H1 (cell line): ENCODE results near the gene DSTN. TPM values are rescaled to one million over a fixed set of nuclear protein-coding genes. Genes with fewer than 3 reads are reported as not detected.

Source experiments
- CTCF ChIA-PET: fragments of 300-600 bp; sonication (Branson Sonifier 250); formaldehyde crosslinking; loops from one replicate; lab custom pipeline; 2021; ENCODE audit not compliant: partially characterized antibody; lab: Charles Lee
- POLR2A ChIA-PET: fragments of 300-600 bp; sonication (Branson Sonifier 250); formaldehyde crosslinking; loops from one replicate; lab custom pipeline; 2021; ENCODE audit warnings: inconsistent platforms; ENCODE audit not compliant: partially characterized antibody; lab: Charles Lee
- DNase-seq, 2 experiments: peaks; one replicate each; pipeline versions ENCODE4 v3.0.0 to v3.0.0-alpha.2; 2010 to 2022; ENCODE audit warnings: low spot score in 2 of 2, low read depth in 1 of 2, mixed read lengths in 1 of 2
- FAIRE-seq: peaks from 2 replicates; lab custom pipeline; 2011; peaks lifted over from hg19 to GRCh38; lab: Jason Lieb, UNC
- H2AFZ ChIP-seq: 2 replicates; pipeline ENCODE4 v1.8.1; 2012; ENCODE audit warnings: low read length, inconsistent platforms
- H2AK5ac ChIP-seq: 2 replicates; pipeline ENCODE4 v1.6.1; 2013; ENCODE audit warnings: low read depth, low read length
- H2BK120ac ChIP-seq: replicated peaks from 2 replicates; pipeline ENCODE3; 2013; ENCODE audit warnings: low read depth, low read length, inconsistent platforms
- H2BK12ac ChIP-seq: 2 replicates; pipeline ENCODE4 v1.6.1; 2013; ENCODE audit warnings: low read depth, low read length
- H2BK15ac ChIP-seq: 2 replicates; pipeline ENCODE4 v1.6.1; 2013; ENCODE audit warnings: low read length
- H2BK20ac ChIP-seq: 2 replicates; pipeline ENCODE4 v1.6.1; 2013; ENCODE audit warnings: low read length
- H2BK5ac ChIP-seq: 2 replicates; pipeline ENCODE4 v1.6.1; 2013; ENCODE audit warnings: low read depth, low read length
- H3K14ac ChIP-seq: 2 replicates; pipeline ENCODE4 v1.6.1; 2013; ENCODE audit warnings: inconsistent platforms; ENCODE audit not compliant: insufficient read length
- H3K18ac ChIP-seq: 2 replicates; pipeline ENCODE4 v1.6.1; 2013; ENCODE audit warnings: low read length; ENCODE audit errors: extremely low read depth
- H3K23ac ChIP-seq: 2 replicates; pipeline ENCODE4 v1.6.1; 2013; ENCODE audit warnings: inconsistent platforms; ENCODE audit not compliant: insufficient read length
- H3K23me2 ChIP-seq: 2 replicates; pipeline ENCODE4 v1.6.1; 2013; ENCODE audit warnings: low read depth, low read length
- H3K27ac ChIP-seq: 2 replicates; pipeline ENCODE4 v1.6.1; 2011; ENCODE audit warnings: low read depth, low read length, inconsistent platforms
- H3K27me3 ChIP-seq, 4 experiments: replicated peaks in 1 of 4; 1 replicate in 1 of 4; 2 replicates in 3 of 4; pipeline versions ENCODE4 v1.6.1 to v1.8.1; 2011 to 2013; ENCODE audit warnings: low read length in 3 of 4, mild to moderate bottlenecking in 3 of 4, inconsistent platforms in 2 of 4, mixed read lengths in 2 of 4, moderate library complexity in 1 of 4; ENCODE audit not compliant: control insufficient read depth in 3 of 4, insufficient read depth in 3 of 4; ENCODE audit errors: extremely low read depth in 1 of 4
- H3K36me3 ChIP-seq, 4 experiments: 2 replicates each; pipeline versions ENCODE4 v1.6.1 to v1.8.1; 2011 to 2013; ENCODE audit warnings: mild to moderate bottlenecking in 4 of 4, low read length in 3 of 4, moderate library complexity in 2 of 4, control low read depth in 1 of 4, inconsistent platforms in 1 of 4; ENCODE audit not compliant: insufficient read depth in 4 of 4, control insufficient read depth in 2 of 4
- H3K4ac ChIP-seq: replicated peaks from 2 replicates; pipeline ENCODE3; 2013; ENCODE audit warnings: low read length, low read depth, mixed read lengths, inconsistent platforms; ENCODE audit not compliant: insufficient read length
- H3K4me1 ChIP-seq, 4 experiments: replicated peaks in 1 of 4; 1 replicate in 1 of 4; 2 replicates in 3 of 4; pipeline versions ENCODE4 v1.6.1 to v1.8.1; 2011 to 2013; ENCODE audit warnings: low read length in 3 of 4, inconsistent platforms in 2 of 4, mixed read lengths in 1 of 4; ENCODE audit not compliant: insufficient read depth in 4 of 4, control insufficient read depth in 3 of 4
- H3K4me2 ChIP-seq, 2 experiments: 2 replicates each; pipeline versions ENCODE4 v1.6.1 to v1.8.1; 2011 to 2013; ENCODE audit warnings: low read depth in 2 of 2, low read length in 2 of 2, control low read depth in 1 of 2, inconsistent platforms in 1 of 2, mild to moderate bottlenecking in 1 of 2; ENCODE audit not compliant: insufficient read depth in 1 of 2
- H3K4me3 ChIP-seq, 4 experiments: fragments of 200-600, 300-600 bp in 1 of 4; sonication (generic), shearing (Covaris generic), sonication (Bioruptor Twin) in 1 of 4; 2 replicates each; pipeline versions ENCODE4 v1.5.1 to v1.8.1; 2011 to 2016; ENCODE audit warnings: low read length in 4 of 4, low read depth in 3 of 4, control low read depth in 2 of 4, inconsistent platforms in 2 of 4, mild to moderate bottlenecking in 2 of 4, mixed read lengths in 1 of 4, moderate library complexity in 1 of 4; ENCODE audit not compliant: insufficient read depth in 2 of 4; ENCODE audit errors: extremely low read depth in 1 of 4
- H3K56ac ChIP-seq: replicated peaks from 2 replicates; pipeline ENCODE3; 2013; ENCODE audit warnings: low read depth, mild to moderate bottlenecking, mixed read lengths, low read length, inconsistent platforms; ENCODE audit not compliant: insufficient read length
- H3K79me1 ChIP-seq: 2 replicates; pipeline ENCODE4 v1.6.1; 2013; ENCODE audit warnings: low read depth, low read length, control low read depth
- H3K79me2 ChIP-seq, 2 experiments: 2 replicates each; pipeline versions ENCODE4 v1.6.1 to v1.8.1; 2012 to 2013; ENCODE audit warnings: low read length in 2 of 2, mild to moderate bottlenecking in 2 of 2, inconsistent platforms in 1 of 2; ENCODE audit not compliant: insufficient read depth in 2 of 2, control insufficient read depth in 1 of 2
- H3K9ac ChIP-seq, 4 experiments: replicated peaks in 1 of 4; 1 replicate in 1 of 4; 2 replicates in 3 of 4; pipeline versions ENCODE4 v1.6.1 to v1.8.1; 2011 to 2013; ENCODE audit warnings: low read depth in 3 of 4, low read length in 3 of 4, control low read depth in 2 of 4, mild to moderate bottlenecking in 2 of 4, moderate library complexity in 2 of 4, inconsistent platforms in 1 of 4; ENCODE audit errors: extremely low read depth in 1 of 4
- H3K9me3 ChIP-seq, 2 experiments: 2 replicates each; pipeline versions ENCODE4 v1.6.1 to v1.8.1; 2012 to 2013; ENCODE audit warnings: mild to moderate bottlenecking in 2 of 2, moderate library complexity in 2 of 2, control low read depth in 1 of 2, inconsistent platforms in 1 of 2, low read depth in 1 of 2, low read length in 1 of 2, mixed read lengths in 1 of 2; ENCODE audit not compliant: insufficient read depth in 2 of 2
- H4K20me1 ChIP-seq, 2 experiments: replicated peaks in 1 of 2; 2 replicates each; pipeline versions ENCODE3 to v1.8.1; 2011 to 2013; ENCODE audit warnings: inconsistent platforms in 2 of 2, low read length in 2 of 2, mild to moderate bottlenecking in 1 of 2; ENCODE audit not compliant: insufficient read depth in 2 of 2, control insufficient read depth in 1 of 2
- H4K5ac ChIP-seq: 2 replicates; pipeline ENCODE4 v1.6.1; 2013; ENCODE audit warnings: low read length, low read depth, mixed read lengths, inconsistent platforms; ENCODE audit not compliant: insufficient read length
- H4K8ac ChIP-seq: 2 replicates; pipeline ENCODE4 v1.8.0; 2013; ENCODE audit warnings: mild to moderate bottlenecking, moderate library complexity, low read length, inconsistent platforms; ENCODE audit not compliant: insufficient read depth; ENCODE audit errors: extremely low read depth
- H4K91ac ChIP-seq: replicated peaks from 2 replicates; pipeline ENCODE3; 2013; ENCODE audit warnings: low read length, mixed read lengths, inconsistent platforms; ENCODE audit not compliant: insufficient read length
- BCL11A ChIP-seq, 2 experiments: IDR thresholded peaks; one replicate each; pipeline ENCODE4 v1.6.1; 2011; ENCODE audit warnings: low read depth in 2 of 2, low read length in 2 of 2, mild to moderate bottlenecking in 2 of 2
- CBX5 ChIP-seq: fragments of 300-800, 300-1000 bp; sonication (generic); IDR thresholded peaks from 2 replicates; pipeline ENCODE4 v1.7.1; 2016; ENCODE audit warnings: antibody characterized with exemption, low read length, low read depth
- CHD1 ChIP-seq: IDR thresholded peaks from 2 replicates; pipeline ENCODE4 v1.6.1; 2012; ENCODE audit warnings: low read depth, low read length, improper control_type of control experiment
- CTCF ChIP-seq, 3 experiments: IDR thresholded peaks; 1 replicate in 2 of 3; 2 replicates in 1 of 3; pipeline versions ENCODE4 v1.5.1 to v1.6.1; 2011; ENCODE audit warnings: low read length in 3 of 3, mild to moderate bottlenecking in 3 of 3, inconsistent platforms in 2 of 3, low read depth in 1 of 3, moderate library complexity in 1 of 3; ENCODE audit not compliant: insufficient read depth in 1 of 3; ENCODE audit errors: control extremely low read depth in 1 of 3
- POU5F1 ChIP-seq: IDR thresholded peaks from 2 replicates; pipeline ENCODE4 v1.6.1; 2011; ENCODE audit warnings: low read depth, mild to moderate bottlenecking, low read length, moderate library complexity
- RAD21 ChIP-seq, 2 experiments: IDR thresholded peaks in 1 of 2; conservative IDR thresholded peaks in 1 of 2; 2 replicates each; pipeline ENCODE4 v1.6.1; 2011; ENCODE audit warnings: low read depth in 2 of 2, low read length in 2 of 2, improper control_type of control experiment in 1 of 2, inconsistent platforms in 1 of 2, mild to moderate bottlenecking in 1 of 2, moderate library complexity in 1 of 2
- SIRT6 ChIP-seq: IDR thresholded peaks from one replicate; pipeline ENCODE4 v1.7.1; 2012; ENCODE audit warnings: low read length, inconsistent platforms
- USF2 ChIP-seq: IDR thresholded peaks from 2 replicates; pipeline ENCODE4 v1.6.1; 2011; ENCODE audit warnings: low read length, improper control_type of control experiment
- WGBS, 2 experiments: shearing (Covaris generic) in 1 of 2; methylation state at CpG; one replicate each; pipeline versions ENCODE4 v1.1.6 to v1.1.7; 2013 to 2015; ENCODE audit warnings: low lambda C conversion rate in 2 of 2, mixed read lengths in 2 of 2, inconsistent platforms in 1 of 2, low coverage in 1 of 2, missing lambda C conversion rate in 1 of 2; ENCODE audit not compliant: insufficient replicate concordance in 2 of 2, insufficient coverage in 1 of 2, insufficient read length in 1 of 2; ENCODE audit errors: extremely low coverage in 1 of 2, missing lambda C conversion rate in 1 of 2; 5-methylcytosine and 5-hydroxymethylcytosine counted together
- polyA plus RNA-seq, 7 experiments: library from polyadenylated mRNA; depleted of rRNA in 3 of 7; stranded (reverse) in 5 of 7; unstranded in 2 of 7; fragments of >200 nt in 5 of 7; fragments of 200-250 nt in 2 of 7; gene quantifications; 1 replicate in 5 of 7; 2 replicates in 1 of 7; 4 replicates in 1 of 7; pipeline versions ENCODE4 v1.2.1 to v1.2.3, GENCODE V29; 2011 to 2013; ENCODE audit warnings: missing spikeins in 2 of 7, mixed read lengths in 2 of 7
- total RNA-seq: library from RNA; stranded (reverse); fragmentation: NEBNext Ultra II Directional; extraction: Animal tissue kit (Norgen Biotek cat#: 25700); gene quantifications from 2 replicates; pipeline ENCODE4 v1.2.1, GENCODE V29; 2021

Gene DSTN
- total and polyA plus RNA-seq, 2 of the 8 experiments (the other 6 are each of a cell fraction or from before 2014, with no cell fraction given) = 43.3 to 208 TPM

GRCh38 chr20:17619351-17620093 is 49.6 kb downstream of the DSTN start:
- H3K79me2 ChIP-seq = no peaks in the 10 kb centered on the region
- H3K79me1 ChIP-seq = no peaks in the 10 kb centered on the region
- no peak for FAIRE-seq
- H2AK5ac ChIP-seq = no peak overlapping the region
- DNase-seq = no peak
- ChIA-PET CTCF (interaction anchor here (0.7 to 10.0 kb wide), 6 partner anchors 9 to 116 kb away, joined by 4 to 114 read pairs (median 24); no protein-coding TSS in a partner anchor), POLR2A (no interaction called here)
- H2AFZ ChIP-seq = no peak overlapping the region
- H3K9me3 ChIP-seq = no peaks in the 10 kb centered on the region
- H2BK120ac ChIP-seq = no peak overlapping the region
- H3K27ac ChIP-seq = no peak overlapping the region
- peaks cover 0 to 2% (median 0%) of the 10 kb centered on the region in 4 experiments; a peak in 1 of 7 replicates for H3K4me1 ChIP-seq
- peaks cover 2 to 8% of the 10 kb centered on the region in 2 experiments for H4K20me1 ChIP-seq
- H2BK20ac ChIP-seq = no peak overlapping the region
- no peaks in the 10 kb centered on the region for H3K23me2 ChIP-seq
- no peak overlapping the region for H2BK15ac ChIP-seq
- no peaks in the 10 kb centered on the region for H3K27me3 ChIP-seq
- no peak overlapping the region for H3K4me2 ChIP-seq
- no peak overlapping the region for H3K9ac ChIP-seq
- H4K5ac ChIP-seq = no peak overlapping the region
- H3K14ac ChIP-seq = no peak overlapping the region
- H3K4me3 ChIP-seq = no peak overlapping the region
- H3K56ac ChIP-seq = no peak overlapping the region
- peaks cover 8 to 62% (median 31%) of the 10 kb centered on the region in 4 experiments for H3K36me3 ChIP-seq
- no peak overlapping the region for H3K18ac ChIP-seq
- H3K23ac ChIP-seq = no peak overlapping the region
- WGBS, 2 experiments = 93% methylated on average over 29 of the region's 29 CpGs; no CpG with 5 or more reads in 1 of the 2 experiments
- no peak overlapping the region for H3K4ac ChIP-seq
- H2BK12ac ChIP-seq = no peak overlapping the region
- H2BK5ac ChIP-seq = no peak overlapping the region
- H4K91ac ChIP-seq = no peak overlapping the region
- no peak overlapping the region for H4K8ac ChIP-seq
- no peak for TF ChIP-seq BCL11A (IDR thresholded peaks at IDR 0.05; ENCODE audit: low read depth in 2 of 2, low read length in 2 of 2)
- no peak for TF ChIP-seq CBX5
- TF ChIP-seq CTCF (IDR thresholded peaks at IDR 0.05; ENCODE audit: control extremely low read depth in 1 of 3, insufficient read depth in 1 of 3, low read depth in 1 of 3, low read length in 3 of 3) = no peak
- no peak for TF ChIP-seq SIRT6
- TF ChIP-seq RAD21 (IDR thresholded peaks at IDR 0.05 in 1 of 2, conservative IDR thresholded peaks at IDR 0.05 in 1 of 2; ENCODE audit: low read depth in 2 of 2, low read length in 2 of 2) = no peak
- TF ChIP-seq CHD1 = no peak
- no peak for TF ChIP-seq USF2
- no peak for TF ChIP-seq POU5F1
